Subcutaneous adipose tissue (tissue), 4 donors: Measurements from ENCODE around the gene PTRH1. TPM values are rescaled to one million over a fixed set of nuclear protein-coding genes. Genes with fewer than 3 reads are reported as not detected.

Experiments used
- CTCF ChIP-seq: fragments of 450-650 bp; IDR thresholded peaks from one replicate; pipeline ENCODE4 v1.5.1; 2016; ENCODE audit warnings: low read depth, mild to moderate bottlenecking, control low read depth, antibody characterized with exemption, moderate library complexity
- total RNA-seq, 4 donors: library from RNA; depleted of rRNA; stranded (reverse); fragments of >200 nt; gene quantifications; one replicate each; pipeline ENCODE4 v1.1.0, GENCODE V29; 2016

Gene PTRH1
- total RNA-seq, 4 donors from 2014 or later = 9.9 to 32.8 (median 17.2) TPM

- no peak for TF ChIP-seq CTCF
Observed at GRCh38 chr9:127698386-127698785, 17.1 kb downstream of the PTRH1 start.

GRCh38 chr9:127697575-127697974 is 17.9 kb downstream of the PTRH1 start:
- no peak for TF ChIP-seq CTCF

- TF ChIP-seq CTCF = no peak
Observed at GRCh38 chr9:127694890-127695720, 20.4 kb downstream of the PTRH1 start.

GRCh38 chr9:127693697-127694096 is 21.8 kb downstream of the PTRH1 start:
- no peak for TF ChIP-seq CTCF

GRCh38 chr9:127693143-127693542 is 22.3 kb downstream of the PTRH1 start:
- TF ChIP-seq CTCF = no peak

GRCh38 chr9:127692071-127692470 is 23.4 kb downstream of the PTRH1 start:
- no peak for TF ChIP-seq CTCF

GRCh38 chr9:127690735-127691134 is 24.7 kb downstream of the PTRH1 start:
- no peak for TF ChIP-seq CTCF
